PFSK-1 (cell line): ENCODE data around the gene DBF4B.

Experiments
- POLR2AphosphoS5 ChIP-seq: IDR thresholded peaks from 2 replicates; pipeline ENCODE4 v1.6.1; 2012; ENCODE audit warnings: low read depth, mild to moderate bottlenecking, control low read depth, low read length, moderate library complexity
- TF ChIP-seq, protein P1 (sequence below), 2 experiments: IDR thresholded peaks; 2 replicates each; pipeline versions ENCODE4 v1.6.1 to v1.8.0; 2011 to 2012; ENCODE audit warnings: low read depth in 2 of 2, low read length in 2 of 2, control low read depth in 1 of 2, inconsistent platforms in 1 of 2, mild to moderate bottlenecking in 1 of 2, moderate library complexity in 1 of 2; ENCODE audit not compliant: insufficient read depth in 1 of 2

DNA sequence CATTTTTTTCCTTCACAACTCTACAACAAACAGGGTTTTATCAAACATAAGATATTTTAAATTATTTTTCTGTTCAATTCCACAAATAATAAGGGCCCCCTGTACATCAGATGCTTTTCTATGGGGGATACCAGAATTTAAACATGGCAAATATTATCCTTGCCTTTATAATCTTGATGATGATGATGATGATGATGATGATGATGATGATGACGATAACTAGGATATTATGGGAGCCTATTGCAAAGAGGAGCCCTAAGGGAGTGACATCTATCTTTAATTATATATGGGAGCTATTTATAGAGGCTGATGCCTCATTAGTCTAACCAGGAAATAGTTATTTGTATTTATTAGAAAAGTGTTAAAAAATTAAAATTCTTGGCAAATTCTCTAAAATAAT is 45.4 kb upstream of the DBF4B start:
- TF ChIP-seq, protein P1, sequence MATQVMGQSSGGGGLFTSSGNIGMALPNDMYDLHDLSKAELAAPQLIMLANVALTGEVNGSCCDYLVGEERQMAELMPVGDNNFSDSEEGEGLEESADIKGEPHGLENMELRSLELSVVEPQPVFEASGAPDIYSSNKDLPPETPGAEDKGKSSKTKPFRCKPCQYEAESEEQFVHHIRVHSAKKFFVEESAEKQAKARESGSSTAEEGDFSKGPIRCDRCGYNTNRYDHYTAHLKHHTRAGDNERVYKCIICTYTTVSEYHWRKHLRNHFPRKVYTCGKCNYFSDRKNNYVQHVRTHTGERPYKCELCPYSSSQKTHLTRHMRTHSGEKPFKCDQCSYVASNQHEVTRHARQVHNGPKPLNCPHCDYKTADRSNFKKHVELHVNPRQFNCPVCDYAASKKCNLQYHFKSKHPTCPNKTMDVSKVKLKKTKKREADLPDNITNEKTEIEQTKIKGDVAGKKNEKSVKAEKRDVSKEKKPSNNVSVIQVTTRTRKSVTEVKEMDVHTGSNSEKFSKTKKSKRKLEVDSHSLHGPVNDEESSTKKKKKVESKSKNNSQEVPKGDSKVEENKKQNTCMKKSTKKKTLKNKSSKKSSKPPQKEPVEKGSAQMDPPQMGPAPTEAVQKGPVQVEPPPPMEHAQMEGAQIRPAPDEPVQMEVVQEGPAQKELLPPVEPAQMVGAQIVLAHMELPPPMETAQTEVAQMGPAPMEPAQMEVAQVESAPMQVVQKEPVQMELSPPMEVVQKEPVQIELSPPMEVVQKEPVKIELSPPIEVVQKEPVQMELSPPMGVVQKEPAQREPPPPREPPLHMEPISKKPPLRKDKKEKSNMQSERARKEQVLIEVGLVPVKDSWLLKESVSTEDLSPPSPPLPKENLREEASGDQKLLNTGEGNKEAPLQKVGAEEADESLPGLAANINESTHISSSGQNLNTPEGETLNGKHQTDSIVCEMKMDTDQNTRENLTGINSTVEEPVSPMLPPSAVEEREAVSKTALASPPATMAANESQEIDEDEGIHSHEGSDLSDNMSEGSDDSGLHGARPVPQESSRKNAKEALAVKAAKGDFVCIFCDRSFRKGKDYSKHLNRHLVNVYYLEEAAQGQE (IDR thresholded peaks at IDR 0.05; ENCODE audit: insufficient read depth in 1 of 2, low read depth in 2 of 2, low read length in 2 of 2): no peak
- TF ChIP-seq POLR2AphosphoS5: no peak
